ENCODE results near the gene MAP2.

Gene MAP2

DNA sequence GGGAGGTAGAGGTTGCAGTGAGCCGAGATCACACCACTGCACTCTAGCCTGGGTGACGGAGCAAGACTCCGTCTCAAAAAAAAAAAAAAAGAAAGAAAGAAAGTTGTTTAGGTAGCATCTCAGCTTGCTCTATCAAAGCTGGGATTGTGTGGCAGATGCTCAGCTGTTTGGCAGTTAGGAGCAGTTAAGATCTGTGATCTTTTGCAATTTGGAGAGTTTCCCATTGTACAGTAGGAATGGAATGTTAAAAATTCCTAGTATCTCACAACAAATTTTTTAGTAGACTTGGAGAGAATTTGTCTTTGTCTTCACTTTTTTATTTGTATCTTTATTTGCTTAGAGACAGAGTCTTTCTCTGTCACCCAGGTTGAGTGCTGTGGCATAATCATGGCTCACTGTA is 224.9 kb downstream of the MAP2 start:
- DNase-seq (ENCODE audit: low read depth) = peak; percentile 43

DNA sequence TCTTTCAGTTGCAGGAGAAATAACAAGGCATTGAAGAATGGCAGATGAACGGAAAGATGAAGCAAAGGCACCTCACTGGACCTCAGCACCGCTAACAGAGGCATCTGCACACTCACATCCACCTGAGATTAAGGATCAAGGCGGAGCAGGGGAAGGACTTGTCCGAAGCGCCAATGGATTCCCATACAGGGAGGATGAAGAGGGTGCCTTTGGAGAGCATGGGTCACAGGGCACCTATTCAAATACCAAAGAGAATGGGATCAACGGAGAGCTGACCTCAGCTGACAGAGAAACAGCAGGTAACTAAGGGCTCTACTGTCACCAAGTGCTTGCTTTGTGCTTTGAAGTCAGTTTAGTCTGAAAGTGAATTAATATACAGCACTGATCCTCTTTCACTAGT is 229.3 kb downstream of the MAP2 start:
- DNase-seq (ENCODE audit: low read depth) = no peak

DNA sequence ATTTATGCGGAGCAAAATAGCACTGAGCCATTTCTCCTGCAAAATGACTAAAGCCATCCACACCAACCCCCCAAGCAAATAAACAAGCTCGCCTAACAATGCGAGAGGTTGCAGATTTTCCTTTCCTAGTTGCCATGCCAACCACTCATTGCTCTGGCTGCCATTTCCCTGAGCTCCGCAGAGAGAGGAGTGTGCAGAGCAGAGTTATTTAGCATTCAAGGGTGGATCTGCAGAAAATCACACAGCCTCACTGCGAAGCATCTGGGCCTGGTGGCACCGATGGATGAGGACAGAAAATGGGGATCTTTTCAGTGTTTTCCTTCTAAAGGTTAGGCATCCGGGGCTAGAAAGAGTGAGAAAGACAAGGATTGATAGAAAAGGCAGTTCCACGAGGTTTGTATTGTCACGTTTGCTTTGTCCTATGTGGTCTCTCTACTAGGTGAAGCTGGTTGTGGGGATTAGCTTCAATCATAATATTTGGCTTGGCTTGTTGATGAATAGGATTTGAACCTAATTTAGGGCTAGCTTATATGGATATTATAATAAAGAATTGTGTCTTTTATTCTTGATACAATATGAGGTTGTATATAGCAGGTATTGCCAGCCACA is 237.5 kb downstream of the MAP2 start:
- no peak for DNase-seq (ENCODE audit: low read depth)

DNA sequence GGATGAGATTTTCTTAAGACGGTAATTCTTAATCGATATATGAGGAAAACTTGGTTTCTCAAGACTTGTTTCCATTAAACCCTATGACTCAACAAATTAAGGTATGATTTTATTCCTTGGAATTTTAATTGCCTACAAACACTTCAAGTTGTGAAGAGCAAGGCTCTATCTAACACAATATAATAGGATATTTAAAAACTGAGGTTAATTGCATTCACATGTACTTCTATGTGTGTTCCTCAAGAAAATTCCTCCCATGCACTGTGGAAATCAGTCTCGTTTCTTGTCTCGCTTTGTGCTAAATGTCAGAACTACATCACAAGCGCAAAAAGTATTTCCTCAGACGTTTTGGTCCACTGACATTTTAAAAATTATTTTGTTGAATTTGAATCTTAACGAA is 238.2 kb downstream of the MAP2 start:
- DNase-seq (ENCODE audit: low read depth) = no peak

DNA sequence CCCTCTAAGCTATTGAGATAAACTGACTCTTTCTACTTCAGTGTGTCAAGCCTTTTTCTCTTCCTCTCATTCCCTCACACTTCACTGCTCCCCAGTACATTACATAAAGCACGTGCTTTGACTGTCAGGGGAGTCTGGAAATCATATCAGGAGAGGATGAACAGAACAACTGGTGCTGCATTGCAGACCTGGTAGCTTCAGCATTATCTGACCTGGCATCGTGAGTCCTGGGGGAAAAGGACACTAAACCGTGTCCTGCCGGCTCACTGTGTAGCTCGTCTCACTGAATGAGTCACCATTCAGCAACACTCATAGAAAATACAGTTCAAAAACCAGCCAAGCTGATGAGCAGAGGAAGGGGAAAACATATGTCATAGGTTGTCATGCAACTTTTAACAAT is 239.3 kb downstream of the MAP2 start:
- no peak for DNase-seq (ENCODE audit: low read depth)

DNA sequence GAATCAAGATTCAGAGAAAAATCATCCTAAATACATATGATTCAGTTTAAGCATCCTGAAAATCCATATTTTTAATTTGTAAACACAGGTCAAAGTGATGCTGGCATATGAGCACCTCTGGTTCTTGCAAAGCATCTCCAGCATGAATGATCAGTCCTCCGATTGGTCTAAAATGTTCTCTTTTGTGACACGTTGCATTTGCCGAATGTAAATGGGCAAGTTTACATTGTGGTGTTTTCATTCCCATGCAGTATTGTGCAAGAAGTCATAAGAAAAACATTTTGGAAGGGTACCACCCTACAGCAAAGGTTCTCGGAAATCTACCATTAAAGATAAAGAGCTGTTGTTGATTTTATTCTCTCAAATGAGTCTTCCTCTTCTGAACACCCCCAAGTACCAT is 239.8 kb downstream of the MAP2 start:
- no peak for DNase-seq (ENCODE audit: low read depth)

DNA sequence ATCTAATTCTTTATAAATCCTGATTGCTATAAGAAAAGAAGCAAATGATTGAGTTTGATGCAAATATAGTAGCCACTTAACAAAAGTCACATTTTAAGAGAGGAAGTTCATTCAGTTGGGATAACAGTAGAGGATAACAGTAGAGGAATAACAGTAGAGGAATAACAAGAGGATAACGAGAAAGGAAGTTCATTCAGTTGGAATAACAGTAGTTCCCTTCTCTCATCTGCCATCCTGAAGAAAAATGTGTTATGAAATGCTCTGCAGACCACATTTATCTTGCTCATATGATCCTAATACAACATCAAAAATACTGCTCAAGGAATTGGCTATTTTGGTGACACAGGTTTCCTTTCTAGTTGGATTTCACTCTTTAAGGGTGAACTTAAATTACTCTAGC is 242.4 kb downstream of the MAP2 start:
- DNase-seq (ENCODE audit: low read depth) = no peak

DNA sequence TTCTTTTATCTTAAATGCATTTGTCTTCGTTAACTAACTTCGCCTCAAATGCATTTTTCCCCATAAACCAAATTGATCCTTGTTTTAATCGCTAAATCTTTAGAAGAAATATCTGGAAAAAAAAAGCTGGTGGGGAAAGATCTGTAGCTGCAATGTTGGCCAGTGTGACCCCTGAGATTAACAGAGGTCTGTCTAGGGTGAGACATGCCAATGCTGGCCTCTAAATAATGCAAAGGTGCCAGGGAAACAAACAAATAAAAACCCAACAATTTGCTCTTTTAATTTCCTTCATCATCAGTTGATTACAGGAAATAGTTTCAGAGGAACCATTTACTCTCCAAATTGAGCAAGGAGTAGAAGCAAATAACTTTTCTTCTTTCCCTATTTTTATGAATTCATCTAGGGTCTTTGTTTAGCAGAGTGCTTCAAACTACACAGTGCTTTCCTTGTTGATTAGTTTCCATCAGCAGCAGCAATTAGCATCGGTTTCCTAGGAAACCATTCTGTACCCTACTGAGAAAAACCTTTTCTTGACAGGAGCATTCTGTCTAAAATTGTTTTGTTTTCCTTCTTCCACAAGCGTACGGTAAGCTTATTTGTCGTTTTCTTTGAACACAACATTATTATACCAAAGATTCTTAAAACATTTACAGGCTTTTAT is 247.3 kb downstream of the MAP2 start:
- DNase-seq (ENCODE audit: low read depth) = no peak

DNA sequence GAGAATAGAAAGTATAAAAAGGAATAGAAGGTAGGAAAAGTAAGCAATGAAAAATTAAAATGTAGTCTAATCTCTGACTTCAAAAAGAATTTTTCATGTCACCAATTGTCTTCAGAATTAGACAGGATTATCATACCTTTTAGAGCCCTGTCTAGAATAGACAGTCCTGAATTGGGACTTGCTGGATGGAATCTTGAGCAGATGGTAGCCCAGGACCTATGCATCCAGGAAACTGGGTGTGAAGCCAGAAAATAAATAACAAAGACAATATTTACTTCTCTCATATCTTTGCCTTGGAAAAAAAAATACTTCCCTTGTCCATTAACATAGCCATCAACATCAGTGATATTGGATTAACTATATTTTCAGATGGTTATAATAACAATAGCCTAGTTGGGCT is 250.0 kb downstream of the MAP2 start:
- DNase-seq (ENCODE audit: low read depth) = no peak

DNA sequence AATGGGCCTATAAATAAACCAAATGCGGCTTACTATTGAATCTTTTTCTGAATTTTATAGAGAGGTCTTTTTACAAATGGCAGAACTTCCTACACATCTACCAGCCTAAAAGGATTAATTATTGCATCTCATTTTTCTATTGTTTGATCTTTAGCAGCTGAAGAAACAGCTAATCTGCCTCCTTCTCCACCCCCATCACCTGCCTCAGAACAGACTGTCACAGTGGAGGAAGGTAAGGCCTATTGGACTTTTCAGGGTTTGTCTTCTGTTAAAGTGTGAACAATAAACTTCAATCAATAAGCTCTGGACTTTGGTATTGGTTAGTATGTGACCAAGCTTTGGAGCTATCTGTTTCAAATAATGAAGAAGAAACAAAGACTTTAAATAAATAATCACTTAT is 256.7 kb downstream of the MAP2 start:
- no peak for DNase-seq (ENCODE audit: low read depth)

DNA sequence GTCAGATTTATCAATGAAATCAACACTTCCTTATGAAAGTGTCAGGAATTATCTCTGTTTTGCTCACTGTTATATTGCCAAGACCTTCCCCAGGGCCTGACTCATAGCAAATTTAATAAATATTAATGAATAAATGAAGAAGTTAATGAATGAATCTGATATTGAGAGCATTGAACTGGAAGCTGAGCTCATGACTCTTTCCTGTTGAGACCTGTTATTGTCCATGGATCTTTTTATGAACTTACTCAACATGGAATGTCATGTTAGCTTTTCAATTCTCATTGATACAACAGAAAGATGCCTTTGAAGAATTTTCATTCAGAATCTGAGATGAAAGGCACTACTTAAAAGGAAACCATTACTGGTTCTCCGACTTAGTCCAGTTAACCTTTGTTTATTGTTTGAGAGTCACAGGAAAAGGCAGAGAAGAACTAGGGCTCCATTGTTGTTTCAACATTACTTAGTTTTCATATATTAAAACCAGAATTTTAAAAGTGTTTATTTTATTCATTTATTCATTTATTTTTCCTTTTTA is 257.4 kb downstream of the MAP2 start:
- DNase-seq (ENCODE audit: low read depth) = no peak

DNA sequence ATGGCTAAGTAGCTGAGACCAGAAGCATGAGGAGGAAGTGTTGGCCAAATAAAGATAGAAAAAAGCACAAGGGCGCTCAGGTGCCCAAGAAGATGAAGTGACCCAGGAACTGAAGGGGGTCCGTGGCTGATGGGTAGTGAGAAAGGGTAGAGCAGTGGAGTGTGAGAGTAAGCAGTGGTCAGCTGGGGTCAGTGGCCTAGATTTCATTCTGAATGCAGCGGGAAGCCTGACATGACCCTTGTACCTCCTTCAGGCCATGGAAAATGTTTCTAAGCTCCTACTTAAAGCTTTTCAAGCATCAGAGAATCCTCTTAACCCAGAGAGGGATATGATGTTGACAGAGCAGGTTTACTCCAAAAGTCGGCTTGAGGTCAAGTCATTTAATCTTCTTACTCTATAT is 258.8 kb downstream of the MAP2 start:
- DNase-seq (ENCODE audit: low read depth) = no peak

DNA sequence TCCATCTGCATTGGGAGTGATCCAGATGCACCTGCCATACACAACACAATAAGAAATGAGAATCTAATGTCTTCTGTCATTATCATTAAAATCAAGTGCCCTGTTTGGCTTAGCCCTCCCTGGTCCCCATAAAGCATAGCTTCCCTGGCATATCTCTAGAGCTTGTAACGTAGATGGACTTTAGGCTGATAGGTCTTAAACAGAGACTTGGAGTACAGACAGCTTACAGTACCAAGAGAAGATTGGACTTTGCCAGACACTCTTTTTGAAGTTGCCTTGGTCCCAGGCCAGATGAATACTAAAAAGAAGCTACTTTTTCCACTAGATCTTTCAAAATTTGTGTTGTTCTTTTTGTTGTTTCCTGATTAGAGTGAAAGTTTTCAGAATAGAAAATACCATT is 261.5 kb downstream of the MAP2 start:
- no peak for DNase-seq (ENCODE audit: low read depth)

DNA sequence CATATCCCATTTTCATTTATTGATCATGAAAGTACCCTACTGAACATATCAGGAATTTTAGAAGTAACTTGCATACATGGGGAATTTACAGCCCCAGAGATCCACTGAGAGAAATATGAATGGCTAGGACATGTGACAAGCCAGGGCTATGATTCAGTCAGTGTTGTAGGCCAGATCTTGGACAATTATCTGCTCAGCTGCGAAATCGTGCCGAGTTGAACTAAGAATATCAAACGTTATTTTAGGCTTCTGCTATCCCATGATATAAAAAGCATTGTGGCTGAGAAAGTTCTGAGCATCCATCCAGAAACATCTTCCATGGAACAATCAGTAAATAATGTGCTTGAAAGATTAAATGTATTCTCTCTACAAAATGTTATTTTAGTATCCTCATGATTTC is 262.1 kb downstream of the MAP2 start:
- DNase-seq (ENCODE audit: low read depth) = no peak

DNA sequence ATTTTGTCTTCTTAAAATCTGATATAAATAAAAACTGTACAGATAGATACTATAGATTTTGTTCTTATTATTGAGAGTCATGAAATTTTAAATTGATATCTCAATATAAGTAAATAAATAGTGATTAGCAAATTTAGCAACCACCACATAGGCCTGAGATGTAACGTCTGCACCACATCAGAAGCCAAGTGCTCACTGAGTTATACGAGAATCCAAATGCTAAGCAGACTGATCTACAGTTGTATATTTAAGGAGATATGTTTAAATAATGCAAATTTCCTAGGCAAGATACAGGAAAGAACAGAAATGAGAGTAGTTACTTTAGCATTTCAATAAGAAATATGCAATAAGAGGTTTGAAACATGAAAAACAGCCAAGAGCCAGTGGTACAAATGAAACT is 262.6 kb downstream of the MAP2 start:
- no peak for DNase-seq (ENCODE audit: low read depth)

DNA sequence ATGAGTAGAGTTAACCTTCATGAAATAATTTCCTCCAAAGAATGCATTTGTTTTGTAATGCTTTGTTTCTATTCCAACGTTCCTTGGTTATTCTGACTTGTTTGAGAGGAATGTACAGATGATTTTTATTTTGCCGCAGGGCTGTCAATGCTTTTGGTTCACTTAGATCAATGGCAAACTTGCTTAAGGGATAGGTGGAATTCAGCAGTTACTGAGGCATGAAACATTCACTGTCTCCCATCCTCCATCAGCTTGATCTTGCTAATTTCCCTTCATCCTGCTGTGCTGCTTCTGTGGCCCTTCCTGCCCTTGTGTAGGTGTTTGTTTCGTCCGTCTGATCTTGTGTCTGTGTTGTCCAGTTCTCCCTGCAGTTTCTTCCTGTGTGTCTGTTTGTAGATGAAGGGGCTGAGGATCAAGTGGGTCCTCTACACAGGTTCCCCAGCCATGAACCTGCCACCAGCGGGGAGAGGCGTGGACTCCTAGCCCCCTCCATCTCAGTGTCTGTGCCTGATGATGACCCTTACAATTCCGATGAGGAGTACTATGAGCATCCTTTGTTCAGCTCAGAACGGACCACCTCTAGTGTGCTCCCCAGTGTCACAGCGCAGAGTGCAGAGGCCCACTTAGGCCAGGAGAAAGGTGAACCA is 263.6 kb downstream of the MAP2 start:
- no peak for DNase-seq (ENCODE audit: low read depth)

DNA sequence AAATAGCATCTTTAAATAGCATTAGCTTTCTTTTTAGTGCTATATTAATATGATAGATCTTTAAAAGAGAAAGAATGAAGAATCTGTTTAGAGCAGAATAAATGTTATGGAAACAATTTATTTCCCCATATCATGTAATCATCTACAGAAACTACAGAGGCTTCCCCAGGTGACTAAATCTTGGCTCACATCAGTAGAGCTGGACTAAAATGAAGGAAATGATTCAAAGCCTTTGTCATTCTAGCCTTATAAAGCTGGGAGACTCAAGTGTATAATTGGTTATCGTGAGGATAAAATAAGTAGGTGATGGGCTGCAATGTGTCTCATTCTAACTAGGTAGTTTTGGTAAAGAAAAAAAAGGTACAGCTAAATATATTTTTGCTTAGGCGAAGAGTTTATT is 264.5 kb downstream of the MAP2 start:
- DNase-seq (ENCODE audit: low read depth) = no peak

DNA sequence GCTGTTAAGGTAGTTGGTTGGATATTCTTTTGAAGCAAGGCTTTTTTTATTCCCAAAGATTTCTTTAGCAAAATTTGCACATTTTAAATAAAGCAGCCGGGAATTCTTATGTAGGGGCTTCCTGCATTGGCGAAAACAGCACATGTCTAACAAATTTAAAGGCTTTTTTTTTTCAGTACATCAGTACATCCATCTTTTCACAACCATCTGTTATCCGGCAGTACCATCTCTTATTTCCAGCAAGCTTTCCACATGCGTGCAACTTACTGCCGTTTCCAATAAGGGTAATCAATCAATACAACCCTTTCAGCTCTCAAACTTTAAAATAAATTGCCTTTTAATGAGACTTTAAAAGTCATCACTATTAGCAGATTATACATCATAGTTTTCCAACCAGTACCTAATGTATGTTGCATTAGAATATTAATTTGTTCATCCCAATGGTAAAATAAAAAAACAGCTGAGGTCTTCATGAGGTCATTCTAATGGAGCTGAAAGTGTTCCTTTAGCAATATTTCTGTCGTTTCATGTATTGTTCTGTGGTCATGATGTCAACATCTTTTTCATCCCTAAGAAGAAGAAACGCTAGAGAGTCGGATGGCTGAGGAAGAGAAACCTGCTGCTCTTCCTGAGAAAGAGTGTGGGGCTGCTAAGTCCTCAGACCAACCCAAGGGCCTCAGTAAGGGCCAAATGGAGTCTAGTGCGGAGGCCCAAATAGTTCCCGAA is 266.3 kb downstream of the MAP2 start:
- no peak for DNase-seq (ENCODE audit: low read depth)

DNA sequence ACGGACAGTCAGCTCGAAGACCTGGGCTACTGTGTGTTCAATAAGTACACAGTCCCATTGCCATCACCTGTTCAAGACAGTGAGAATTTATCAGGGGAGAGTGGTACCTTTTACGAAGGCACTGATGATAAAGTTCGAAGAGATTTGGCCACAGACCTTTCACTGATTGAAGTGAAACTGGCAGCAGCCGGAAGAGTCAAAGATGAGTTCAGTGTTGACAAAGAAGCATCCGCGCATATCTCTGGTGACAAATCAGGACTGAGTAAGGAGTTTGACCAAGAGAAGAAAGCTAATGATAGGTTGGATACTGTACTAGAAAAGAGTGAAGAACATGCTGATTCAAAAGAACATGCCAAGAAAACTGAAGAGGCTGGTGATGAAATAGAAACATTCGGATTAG is 270.9 kb downstream of the MAP2 start:
- no peak for DNase-seq (ENCODE audit: low read depth)

DNA sequence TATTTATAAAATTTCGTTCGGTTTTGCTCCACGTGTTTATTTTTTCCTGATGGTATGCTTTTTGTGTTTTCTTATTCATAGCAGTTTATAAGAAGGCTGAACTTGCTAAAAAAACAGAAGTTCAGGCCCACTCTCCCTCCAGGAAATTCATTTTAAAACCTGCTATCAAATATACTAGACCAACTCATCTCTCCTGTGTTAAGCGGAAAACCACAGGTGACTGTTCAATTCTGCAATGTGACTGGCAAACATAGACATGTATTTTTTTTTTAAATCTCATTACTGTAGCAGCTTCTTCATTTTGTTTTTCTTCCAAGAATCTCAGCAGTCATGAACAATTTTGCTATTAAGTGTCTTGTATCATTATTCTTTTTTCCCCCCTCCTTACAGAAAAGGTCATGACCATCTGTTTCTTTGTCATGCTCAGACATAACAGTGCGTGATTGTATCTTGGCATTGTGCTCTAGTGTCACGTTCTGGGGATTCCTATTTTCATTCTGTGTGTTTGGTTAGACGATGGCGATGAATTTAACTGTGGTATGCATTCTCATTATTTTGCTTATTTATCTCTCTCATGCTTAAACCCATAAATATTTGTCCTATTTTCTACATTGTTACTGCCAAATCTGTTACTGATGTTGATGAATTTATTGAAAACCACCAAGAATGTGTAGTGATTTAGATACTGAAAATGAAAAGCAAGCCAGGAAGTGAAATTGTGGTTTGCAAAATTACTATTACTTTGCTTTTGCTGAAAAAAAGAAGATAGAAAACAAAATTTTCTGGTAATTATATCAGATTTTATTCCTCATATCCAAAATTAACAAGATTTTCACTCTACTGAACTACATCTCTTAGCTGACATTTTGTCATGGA is 273.2 kb downstream of the MAP2 start:
- DNase-seq (ENCODE audit: low read depth) = no peak

DNA sequence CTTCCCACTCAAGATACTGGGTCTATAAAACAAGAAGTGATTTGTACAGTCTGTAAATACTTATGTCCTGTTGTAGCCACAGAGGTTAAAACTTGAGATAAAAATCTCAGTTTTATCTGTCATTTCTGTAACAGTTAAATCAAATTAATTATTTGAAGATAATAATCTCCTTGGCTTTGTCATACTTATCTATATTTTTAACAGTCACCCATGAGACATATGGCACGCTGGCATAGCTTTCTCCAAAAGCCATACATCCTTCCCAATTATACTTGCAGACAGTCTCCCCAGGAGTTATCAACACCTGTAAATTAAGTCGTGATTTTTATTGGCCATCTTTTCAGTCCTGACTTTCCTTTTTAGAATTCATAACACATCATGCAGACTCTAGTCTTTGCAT is 278.9 kb downstream of the MAP2 start:
- no peak for DNase-seq (ENCODE audit: low read depth)

DNA sequence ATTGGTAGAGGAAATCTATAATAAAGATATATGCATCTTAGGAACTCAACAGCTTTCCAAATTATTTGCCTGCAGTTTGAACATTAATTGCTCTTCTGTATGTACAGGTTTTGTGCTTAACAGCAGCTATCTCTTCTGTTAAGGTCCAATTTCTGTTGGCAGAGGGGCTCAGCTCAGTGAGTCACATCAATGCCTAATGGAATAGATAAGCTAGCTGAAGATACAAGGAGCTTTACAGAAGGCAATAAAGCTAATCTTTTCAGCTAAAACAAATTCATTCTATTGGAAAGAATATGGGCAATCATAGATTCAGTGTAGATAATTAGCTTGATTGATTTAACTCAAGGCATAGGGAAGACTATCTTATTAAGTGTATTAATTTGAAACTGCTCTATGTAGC is 289.4 kb downstream of the MAP2 start:
- DNase-seq (ENCODE audit: low read depth) = no peak
